Stomach smooth muscle (tissue), 2 donors: ENCODE data around the gene CNTNAP2.

Experiments used
- H3K27ac ChIP-seq: one replicate; pipeline ENCODE4 v1.7.0; 2013; ENCODE audit warnings: mild to moderate bottlenecking, low read length, inconsistent platforms
- H3K27me3 ChIP-seq, 2 donors: one replicate each; pipeline ENCODE4 v1.7.0; 2013; ENCODE audit warnings: low read length in 2 of 2; ENCODE audit not compliant: insufficient read depth in 2 of 2, control insufficient read depth in 1 of 2
- H3K36me3 ChIP-seq, 2 donors: one replicate each; pipeline ENCODE4 v1.7.0; 2013; ENCODE audit warnings: low read length in 2 of 2; ENCODE audit not compliant: control insufficient read depth in 2 of 2, insufficient read depth in 2 of 2
- H3K4me1 ChIP-seq: one replicate; pipeline ENCODE4 v1.7.0; 2013; ENCODE audit warnings: low read length; ENCODE audit not compliant: control insufficient read depth, insufficient read depth
- H3K4me3 ChIP-seq, 2 donors: one replicate each; pipeline ENCODE4 v1.7.0; 2013; ENCODE audit warnings: low read length in 2 of 2
- H3K9ac ChIP-seq, 2 donors: one replicate each; pipeline ENCODE4 v1.7.0; 2013; ENCODE audit warnings: low read length in 2 of 2, mild to moderate bottlenecking in 1 of 2
- H3K9me3 ChIP-seq, 2 donors: one replicate each; pipeline ENCODE4 v1.7.0; 2013; ENCODE audit warnings: low read length in 2 of 2; ENCODE audit not compliant: control insufficient read depth in 2 of 2
- donor health status: healthy.
- donor health status: Pancreatic carcinoma.

The CNTNAP2 gene

DNA sequence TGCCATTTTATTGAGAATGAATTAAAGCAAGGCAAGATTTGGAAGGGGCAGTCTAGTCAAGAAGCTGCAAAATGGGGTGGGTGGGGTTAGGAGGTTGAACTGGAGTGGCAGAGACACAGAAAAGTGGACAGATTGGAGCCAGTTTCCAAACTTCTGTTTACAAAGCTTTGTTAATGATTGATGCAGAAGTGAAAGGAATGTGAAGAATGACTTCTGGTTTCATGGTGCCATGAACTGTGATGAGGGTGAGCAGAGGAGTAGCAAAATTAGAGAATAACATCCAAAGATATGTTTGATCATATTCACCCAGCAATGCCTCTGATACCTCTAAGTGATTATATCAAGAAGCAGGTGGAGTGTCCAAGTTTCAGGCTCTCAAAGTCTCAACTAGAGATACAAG is 1356.0 kb downstream of the CNTNAP2 start:
- H3K27me3 ChIP-seq, result no peaks in the 10 kb centered on the region
- H3K27ac ChIP-seq, result no peak overlapping the region
- no peaks in the 10 kb centered on the region for H3K9me3 ChIP-seq
- H3K4me3 ChIP-seq, result no peak overlapping the region
- H3K9ac ChIP-seq, result no peak overlapping the region
- no peaks in the 10 kb centered on the region for H3K36me3 ChIP-seq
- no peaks in the 10 kb centered on the region for H3K4me1 ChIP-seq

DNA sequence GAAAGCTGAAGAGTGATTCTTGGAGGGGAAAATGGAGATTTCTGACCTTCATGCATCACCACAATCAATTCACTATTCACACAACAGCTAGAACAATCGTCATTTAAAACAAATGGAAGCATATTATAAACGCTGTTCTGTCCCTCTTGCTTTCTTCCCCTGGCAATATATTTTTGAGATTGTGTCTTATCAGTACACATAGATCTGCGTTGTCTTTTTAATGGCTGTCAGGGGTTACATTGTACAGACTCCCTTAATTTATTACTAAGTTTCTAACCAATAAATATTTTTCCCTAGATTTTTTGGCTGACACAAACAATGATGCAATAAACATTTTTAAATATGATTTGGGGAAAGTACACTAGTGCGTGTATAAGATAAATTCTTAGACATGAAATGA is 1358.3 kb downstream of the CNTNAP2 start:
- no peak overlapping the region for H3K4me3 ChIP-seq
- H3K36me3 ChIP-seq, result no peaks in the 10 kb centered on the region
- H3K27me3 ChIP-seq, result no peaks in the 10 kb centered on the region
- no peak overlapping the region for H3K27ac ChIP-seq
- no peak overlapping the region for H3K9ac ChIP-seq
- H3K4me1 ChIP-seq, result no peaks in the 10 kb centered on the region
- no peaks in the 10 kb centered on the region for H3K9me3 ChIP-seq

DNA sequence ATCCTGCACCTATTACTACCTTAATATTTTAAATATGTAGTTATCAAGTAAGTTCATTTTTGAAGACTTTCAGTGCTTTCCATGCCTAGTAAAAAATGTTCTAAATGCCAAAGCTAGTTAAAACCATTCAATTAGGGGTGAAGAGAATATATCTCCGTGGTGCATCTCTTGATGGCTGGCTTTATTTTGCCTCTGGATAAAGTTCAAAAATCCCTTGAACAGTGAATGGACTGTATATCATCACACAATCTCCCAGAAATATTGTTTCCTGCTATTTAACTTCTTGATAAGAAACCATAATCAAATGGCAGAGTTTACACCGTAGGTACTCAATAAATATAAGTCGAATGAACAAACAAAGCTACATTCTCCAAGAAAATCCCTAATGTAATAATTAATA is 1360.9 kb downstream of the CNTNAP2 start:
- no peaks in the 10 kb centered on the region for H3K4me1 ChIP-seq
- no peaks in the 10 kb centered on the region for H3K9me3 ChIP-seq
- H3K4me3 ChIP-seq, result no peak overlapping the region
- H3K9ac ChIP-seq, result no peak overlapping the region
- no peak overlapping the region for H3K27ac ChIP-seq
- no peaks in the 10 kb centered on the region for H3K36me3 ChIP-seq
- no peaks in the 10 kb centered on the region for H3K27me3 ChIP-seq

DNA sequence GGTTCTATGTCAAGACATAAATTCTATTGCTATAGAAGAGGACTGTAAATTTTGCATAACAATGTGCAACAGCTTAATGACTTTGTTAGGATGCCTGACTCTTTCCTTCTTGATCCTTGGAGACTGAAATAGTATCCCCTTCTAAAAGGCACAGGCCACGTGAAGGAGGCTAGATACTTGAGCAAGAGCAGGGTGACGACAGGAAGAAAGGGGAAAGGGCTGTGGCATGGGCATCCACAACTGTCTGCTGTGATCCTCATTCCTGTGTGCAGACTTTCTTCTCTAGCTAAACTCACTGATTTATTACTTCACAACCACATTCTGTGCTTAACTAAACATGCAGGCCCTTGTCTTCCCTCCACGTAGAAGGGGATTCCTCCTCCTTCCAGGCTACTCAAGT is 1362.2 kb downstream of the CNTNAP2 start:
- H3K36me3 ChIP-seq, result no peaks in the 10 kb centered on the region
- H3K9me3 ChIP-seq, result no peaks in the 10 kb centered on the region
- H3K27ac ChIP-seq, result no peak overlapping the region
- no peak overlapping the region for H3K4me3 ChIP-seq
- no peak overlapping the region for H3K9ac ChIP-seq
- no peaks in the 10 kb centered on the region for H3K27me3 ChIP-seq
- H3K4me1 ChIP-seq, result no peaks in the 10 kb centered on the region

DNA sequence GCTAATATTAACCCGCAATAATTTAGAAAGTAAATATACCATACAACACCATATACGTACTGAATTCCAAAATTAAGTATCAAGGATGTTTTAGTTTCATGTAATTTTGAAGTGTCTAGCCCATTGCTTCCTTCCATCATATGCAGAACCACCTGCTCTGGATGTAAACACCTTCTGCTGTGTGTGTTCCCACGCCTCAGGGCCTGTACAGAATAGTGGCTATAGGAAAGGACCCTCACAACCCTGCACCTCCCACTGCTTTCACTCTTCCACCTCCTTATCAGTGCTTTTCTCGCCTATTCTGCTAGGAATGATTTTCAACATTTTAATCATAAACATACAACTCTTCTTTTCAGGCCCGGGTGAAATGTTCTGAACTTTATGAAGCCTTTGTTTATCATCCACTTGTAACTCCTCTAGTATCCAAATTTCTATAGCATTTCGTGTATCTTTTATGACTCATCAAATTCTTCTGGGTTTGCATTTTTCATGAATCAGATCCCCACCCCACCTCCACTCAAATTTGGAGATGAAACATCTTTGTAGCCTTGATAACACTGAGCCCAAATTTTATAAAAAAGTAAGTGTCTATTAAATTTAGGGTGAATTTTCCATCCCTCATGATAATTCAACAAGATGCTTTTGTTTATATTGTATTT is 1367.2 kb downstream of the CNTNAP2 start:
- no peaks in the 10 kb centered on the region for H3K36me3 ChIP-seq
- H3K4me1 ChIP-seq, result no peaks in the 10 kb centered on the region
- no peaks in the 10 kb centered on the region for H3K27me3 ChIP-seq
- no peak overlapping the region for H3K4me3 ChIP-seq
- H3K9ac ChIP-seq, result no peak overlapping the region
- H3K27ac ChIP-seq, result no peak overlapping the region
- no peaks in the 10 kb centered on the region for H3K9me3 ChIP-seq

DNA sequence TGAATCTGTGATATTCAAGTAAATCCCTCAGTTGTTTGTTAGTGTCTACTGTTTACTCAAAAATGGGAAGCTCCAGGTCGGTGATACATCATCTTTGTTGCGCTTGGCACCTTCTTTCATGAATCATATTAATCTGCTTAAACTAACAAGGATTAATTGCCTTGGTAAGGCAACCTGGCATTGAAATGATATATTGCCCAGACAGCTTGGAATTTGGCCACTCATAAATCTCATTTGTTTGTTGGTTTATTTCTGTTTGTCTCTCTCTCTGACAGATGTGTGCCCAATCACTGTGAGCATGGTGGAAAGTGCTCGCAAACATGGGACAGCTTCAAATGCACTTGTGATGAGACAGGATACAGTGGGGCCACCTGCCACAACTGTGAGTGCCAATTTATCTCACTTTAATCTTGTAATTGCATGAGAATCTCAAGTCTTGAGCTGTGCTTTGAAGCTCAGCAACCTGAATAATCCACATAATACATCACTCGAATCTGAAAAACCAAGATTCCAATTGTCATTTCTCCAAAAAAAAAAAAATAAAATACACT is 1369.1 kb downstream of the CNTNAP2 start:
- Histone ChIP-seq H3K4me3 (no peak overlapping the region), H3K27me3 (no peaks in the 10 kb centered on the region), H3K9me3 (no peaks in the 10 kb centered on the region), H3K9ac (no peak overlapping the region), H3K36me3 (no peaks in the 10 kb centered on the region), H3K27ac (no peak overlapping the region), H3K4me1 (no peaks in the 10 kb centered on the region)

DNA sequence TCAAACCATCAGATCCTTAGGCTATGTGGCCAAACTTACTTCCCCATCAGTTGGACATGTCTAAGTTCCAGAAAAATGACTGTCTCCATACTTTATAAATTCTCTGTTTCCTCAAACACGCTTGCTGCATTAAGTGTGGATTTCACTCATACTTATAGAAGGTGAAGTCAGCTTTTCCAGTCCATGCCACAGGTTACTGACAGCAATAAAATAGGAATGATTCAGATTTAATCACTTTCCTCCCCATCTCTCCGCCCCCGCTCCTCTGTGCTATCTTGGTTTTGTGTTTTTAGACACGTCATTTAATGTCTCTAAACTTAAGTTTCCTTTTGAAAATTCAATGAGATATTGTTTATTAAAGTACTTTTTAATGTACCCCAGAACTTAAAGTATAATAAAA is 1376.0 kb downstream of the CNTNAP2 start:
- no peak overlapping the region for H3K27ac ChIP-seq

DNA sequence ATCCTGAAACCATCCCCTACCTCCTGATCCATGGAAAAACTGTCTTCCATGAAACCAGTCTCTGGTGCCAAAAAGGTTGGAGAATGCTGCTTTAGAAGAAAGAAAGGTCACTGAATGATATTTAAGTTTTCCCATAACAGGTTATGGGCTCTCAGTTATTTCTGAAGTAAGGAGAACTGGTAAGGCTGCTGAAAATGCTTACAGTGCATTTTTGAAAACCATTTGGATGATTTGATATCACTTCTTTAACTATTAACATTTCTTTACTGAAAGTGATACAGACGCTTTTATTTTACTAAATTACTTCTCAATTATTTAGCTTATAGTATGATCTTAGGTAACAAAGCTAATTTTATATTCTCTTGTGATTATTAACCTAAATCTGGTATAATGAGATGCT is 1379.6 kb downstream of the CNTNAP2 start:
- Histone ChIP-seq H3K4me1 (no peaks in the 10 kb centered on the region), H3K36me3 (no peaks in the 10 kb centered on the region), H3K27me3 (no peaks in the 10 kb centered on the region), H3K27ac (no peak overlapping the region), H3K9ac (no peak overlapping the region), H3K4me3 (no peak overlapping the region), H3K9me3 (no peaks in the 10 kb centered on the region)

More for the DNA sequence above, 1376.0 kb downstream of the CNTNAP2 start:
- H3K36me3 ChIP-seq, result no peaks in the 10 kb centered on the region
- H3K4me1 ChIP-seq, result no peaks in the 10 kb centered on the region
- H3K9ac ChIP-seq, result no peak overlapping the region
- H3K4me3 ChIP-seq, result no peak overlapping the region
- no peaks in the 10 kb centered on the region for H3K9me3 ChIP-seq
- no peaks in the 10 kb centered on the region for H3K27me3 ChIP-seq

DNA sequence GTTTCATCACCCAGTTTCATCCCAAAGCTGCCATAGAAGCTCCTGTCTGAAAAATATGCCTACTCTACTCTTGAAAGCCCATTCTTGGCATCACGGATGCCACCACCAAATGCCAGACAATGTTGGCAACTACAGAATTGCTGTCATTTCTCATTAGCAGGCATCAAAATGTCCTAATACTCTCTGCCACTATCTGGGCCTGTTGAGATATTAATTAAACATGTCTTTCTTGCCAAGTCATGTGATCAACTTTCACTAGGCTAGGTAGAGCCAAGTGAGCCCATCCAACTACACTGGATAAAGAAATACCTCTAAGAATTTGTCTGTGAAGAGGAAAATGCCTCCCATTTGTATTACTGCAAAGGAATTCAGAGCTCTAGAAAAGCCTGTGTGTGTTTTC is 1380.6 kb downstream of the CNTNAP2 start:
- H3K4me3 ChIP-seq, result no peak overlapping the region
- no peaks in the 10 kb centered on the region for H3K36me3 ChIP-seq
- H3K9ac ChIP-seq, result no peak overlapping the region
- H3K9me3 ChIP-seq, result no peaks in the 10 kb centered on the region
- H3K27ac ChIP-seq, result no peak overlapping the region
- no peaks in the 10 kb centered on the region for H3K4me1 ChIP-seq
- H3K27me3 ChIP-seq, result no peaks in the 10 kb centered on the region

DNA sequence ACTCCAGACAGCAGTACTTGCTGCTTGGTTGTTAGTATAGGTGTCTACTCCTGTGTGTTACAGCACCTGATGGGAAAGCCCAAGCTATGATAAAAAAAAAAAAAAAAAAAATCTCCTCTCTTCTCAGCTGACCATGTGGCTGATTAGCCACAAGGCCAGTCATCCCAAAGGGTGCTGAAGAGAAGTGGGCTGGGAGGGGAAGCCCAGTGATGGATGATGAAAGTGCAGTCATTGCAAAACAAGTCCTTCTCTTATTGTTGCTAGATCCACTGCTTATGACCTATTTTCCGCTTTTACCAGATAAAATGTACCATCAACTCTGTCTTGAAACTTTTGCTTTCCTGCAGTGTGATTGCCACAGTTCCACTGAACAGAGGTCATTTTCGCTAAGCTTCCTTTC is 1381.5 kb downstream of the CNTNAP2 start:
- no peaks in the 10 kb centered on the region for H3K36me3 ChIP-seq
- H3K9ac ChIP-seq, result no peak overlapping the region
- H3K4me3 ChIP-seq, result no peak overlapping the region
- no peak overlapping the region for H3K27ac ChIP-seq
- H3K4me1 ChIP-seq, result no peaks in the 10 kb centered on the region
- no peaks in the 10 kb centered on the region for H3K9me3 ChIP-seq
- H3K27me3 ChIP-seq, result no peaks in the 10 kb centered on the region

DNA sequence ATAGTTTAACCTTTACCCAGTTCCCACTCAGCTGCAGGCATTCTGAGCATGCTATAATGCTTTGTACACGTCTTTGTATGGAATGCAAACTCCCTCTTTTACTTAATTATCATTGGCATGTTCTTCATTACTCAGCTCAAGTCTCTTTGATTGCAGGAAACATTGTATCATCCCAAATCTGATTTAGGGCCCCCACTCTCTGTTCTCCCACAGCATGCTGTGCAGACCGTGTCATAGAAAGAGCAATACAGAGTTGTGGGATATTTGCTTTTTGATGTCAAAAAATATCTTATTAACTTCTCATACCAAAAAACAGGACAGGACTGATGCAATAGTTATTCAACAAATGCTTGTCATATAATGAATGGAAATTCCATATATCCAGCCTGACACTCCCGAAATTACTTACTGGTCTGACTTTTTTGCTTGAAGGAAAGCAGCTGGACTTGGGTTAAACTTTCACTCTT is 1392.5 kb downstream of the CNTNAP2 start:
- no peaks in the 10 kb centered on the region for H3K9me3 ChIP-seq
- no peak overlapping the region for H3K9ac ChIP-seq
- no peaks in the 10 kb centered on the region for H3K4me1 ChIP-seq
- H3K36me3 ChIP-seq, result no peaks in the 10 kb centered on the region
- H3K27me3 ChIP-seq, result no peaks in the 10 kb centered on the region
- H3K27ac ChIP-seq, result no peak overlapping the region
- H3K4me3 ChIP-seq, result no peak overlapping the region
